Measurements from ENCODE around the gene CREBBP.

- TF ChIP-seq CTCF (IDR thresholded peaks at IDR 0.05; ENCODE audit: low read length) (no peak), EZH2 (IDR thresholded peaks at IDR 0.05; ENCODE audit: borderline replicate concordance, low read length) (no peak)
Measured at GRCh38 chr16:3791701-3792100, 88.8 kb downstream of the CREBBP start.
